Neuron (in vitro differentiated cells): ENCODE results near the gene PIP4P1.
"Not testable (repeated sequence)": the region's sequence is repeated elsewhere in the genome, so short reads cannot be mapped to it uniquely, and the experiment has no call there.

Source experiments
- H2AFZ ChIP-seq: one replicate; pipeline ENCODE4 v1.6.1; 2013; ENCODE audit warnings: low read depth, mild to moderate bottlenecking, inconsistent platforms, low read length, moderate library complexity
- H3K27me3 ChIP-seq: one replicate; pipeline ENCODE4 v1.6.1; 2013; ENCODE audit warnings: low read length; ENCODE audit not compliant: insufficient read depth
- H3K36me3 ChIP-seq: one replicate; pipeline ENCODE4 v1.6.1; 2013; ENCODE audit warnings: low read length; ENCODE audit not compliant: insufficient read depth
- H3K4me1 ChIP-seq: one replicate; pipeline ENCODE4 v1.6.1; 2013; ENCODE audit warnings: low read length; ENCODE audit not compliant: insufficient read depth
- H3K4me3 ChIP-seq: 2 replicates; pipeline ENCODE4 v1.5.1; 2013; ENCODE audit warnings: mild to moderate bottlenecking, low read length, moderate library complexity
- H3K9me3 ChIP-seq: one replicate; pipeline ENCODE4 v1.6.1; 2013; ENCODE audit warnings: low read length

The PIP4P1 gene

GRCh38 chr14:20461225-20462141, at the start of gene PIP4P1:
PIP4P1 (minus strand) TSS chr14:20461434; CDS start chr14:20461325, 109 bp downstream.
- H3K27me3 ChIP-seq = peaks cover 3% of the 10 kb centered on the region
- H3K4me3 ChIP-seq = peak within 1 kb of the TSS; percentile 97
- peaks cover 26% of the 10 kb centered on the region for H3K4me1 ChIP-seq
- H3K36me3 ChIP-seq = peaks cover 36% of the 10 kb centered on the region
- H2AFZ ChIP-seq = no peak within 1 kb of the TSS
- H3K9me3 ChIP-seq = no peaks in the 10 kb centered on the region

GRCh38 chr14:20508367-20508766, 47.1 kb upstream of the PIP4P1 start:
- peaks cover 4% of the 10 kb centered on the region for H3K27me3 ChIP-seq
- no peaks in the 10 kb centered on the region for H3K36me3 ChIP-seq
- H3K9me3 ChIP-seq = no peaks in the 10 kb centered on the region
- H2AFZ ChIP-seq = no peak overlapping the region
- no peaks in the 10 kb centered on the region for H3K4me1 ChIP-seq
- no peak overlapping the region for H3K4me3 ChIP-seq

GRCh38 chr14:20507537-20507936, 46.3 kb upstream of the PIP4P1 start:
- not testable (repeated sequence) for H3K36me3 ChIP-seq, H3K4me1 ChIP-seq, H2AFZ ChIP-seq, H3K4me3 ChIP-seq, H3K27me3 ChIP-seq, H3K9me3 ChIP-seq

- not testable (repeated sequence) for H3K4me3 ChIP-seq, H3K36me3 ChIP-seq, H3K27me3 ChIP-seq, H3K9me3 ChIP-seq, H2AFZ ChIP-seq, H3K4me1 ChIP-seq
These were observed 45.5 kb upstream of the PIP4P1 start for GRCh38 chr14:20506752-20507151.

GRCh38 chr14:20506276-20506675, 45.0 kb upstream of the PIP4P1 start:
- H2AFZ ChIP-seq, H3K4me1 ChIP-seq, H3K36me3 ChIP-seq, H3K9me3 ChIP-seq, H3K27me3 ChIP-seq, H3K4me3 ChIP-seq: not testable (repeated sequence)

- peaks cover 3% of the 10 kb centered on the region for H3K4me1 ChIP-seq
- H3K9me3 ChIP-seq = no peaks in the 10 kb centered on the region
- no peak overlapping the region for H2AFZ ChIP-seq
- no peaks in the 10 kb centered on the region for H3K27me3 ChIP-seq
- H3K36me3 ChIP-seq = no peaks in the 10 kb centered on the region
- H3K4me3 ChIP-seq = no peak overlapping the region
These were observed 42.7 kb upstream of the PIP4P1 start for GRCh38 chr14:20503898-20504297.

- Histone ChIP-seq H2AFZ (no peak overlapping the region), H3K4me3 (no peak overlapping the region), H3K9me3 (no peaks in the 10 kb centered on the region), H3K36me3 (no peaks in the 10 kb centered on the region), H3K4me1 (peaks cover 3% of the 10 kb centered on the region), H3K27me3 (no peaks in the 10 kb centered on the region)
These were observed 40.1 kb upstream of the PIP4P1 start for GRCh38 chr14:20501346-20501745.

DNA sequence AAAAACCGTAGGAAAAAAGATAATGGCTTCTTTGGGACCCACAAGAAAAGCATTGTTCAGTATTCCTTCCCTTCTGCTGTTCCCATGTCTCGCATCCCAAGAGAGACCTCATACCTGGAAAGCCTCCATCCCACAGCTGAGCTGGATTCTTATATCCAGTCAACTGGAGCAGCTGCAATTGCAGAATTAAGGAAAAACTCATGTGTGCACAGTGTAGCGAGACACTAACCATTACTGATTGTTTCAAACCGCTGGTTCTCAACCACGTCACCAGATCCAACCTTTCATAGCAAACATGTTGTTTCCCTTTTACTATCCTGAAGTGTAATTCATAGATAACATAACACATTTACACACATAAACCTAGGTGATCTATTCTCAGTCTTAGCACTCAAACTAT, 38.6 kb upstream of the PIP4P1 start:
- Histone ChIP-seq H3K36me3 (no peaks in the 10 kb centered on the region), H2AFZ (no peak overlapping the region), H3K4me3 (no peak overlapping the region), H3K9me3 (no peaks in the 10 kb centered on the region), H3K4me1 (peaks cover 3% of the 10 kb centered on the region), H3K27me3 (no peaks in the 10 kb centered on the region)

- Histone ChIP-seq H3K36me3 (no peaks in the 10 kb centered on the region), H3K27me3 (no peaks in the 10 kb centered on the region), H3K4me3 (no peak overlapping the region), H3K9me3 (no peaks in the 10 kb centered on the region), H3K4me1 (peaks cover 3% of the 10 kb centered on the region), H2AFZ (peak overlapping the region; percentile 19)
These were observed 37.9 kb upstream of the PIP4P1 start for GRCh38 chr14:20499108-20499507.

DNA sequence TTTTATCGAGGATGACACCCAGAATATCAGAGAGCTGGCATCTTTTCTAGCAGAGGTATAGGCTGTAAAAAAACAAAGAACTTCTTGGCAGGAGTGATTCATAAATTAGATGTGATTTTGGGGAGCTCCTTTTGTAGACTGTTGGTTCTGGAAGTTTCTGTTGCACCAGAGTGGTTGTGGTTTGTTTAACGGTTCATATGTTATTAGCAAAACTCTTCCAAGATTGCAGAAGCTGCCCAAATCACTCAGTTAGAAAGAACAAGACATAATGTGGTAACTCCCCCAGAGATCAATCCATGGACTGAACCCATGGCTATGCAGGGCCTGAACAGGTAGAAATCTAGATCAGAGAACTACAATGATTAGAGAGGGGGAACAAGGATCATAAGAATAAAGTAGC, 37.4 kb upstream of the PIP4P1 start:
- Histone ChIP-seq H3K36me3 (no peaks in the 10 kb centered on the region), H3K4me1 (peaks cover 3% of the 10 kb centered on the region), H3K9me3 (no peaks in the 10 kb centered on the region), H3K4me3 (no peak overlapping the region), H2AFZ (peak overlapping the region; percentile 19), H3K27me3 (no peaks in the 10 kb centered on the region)

DNA sequence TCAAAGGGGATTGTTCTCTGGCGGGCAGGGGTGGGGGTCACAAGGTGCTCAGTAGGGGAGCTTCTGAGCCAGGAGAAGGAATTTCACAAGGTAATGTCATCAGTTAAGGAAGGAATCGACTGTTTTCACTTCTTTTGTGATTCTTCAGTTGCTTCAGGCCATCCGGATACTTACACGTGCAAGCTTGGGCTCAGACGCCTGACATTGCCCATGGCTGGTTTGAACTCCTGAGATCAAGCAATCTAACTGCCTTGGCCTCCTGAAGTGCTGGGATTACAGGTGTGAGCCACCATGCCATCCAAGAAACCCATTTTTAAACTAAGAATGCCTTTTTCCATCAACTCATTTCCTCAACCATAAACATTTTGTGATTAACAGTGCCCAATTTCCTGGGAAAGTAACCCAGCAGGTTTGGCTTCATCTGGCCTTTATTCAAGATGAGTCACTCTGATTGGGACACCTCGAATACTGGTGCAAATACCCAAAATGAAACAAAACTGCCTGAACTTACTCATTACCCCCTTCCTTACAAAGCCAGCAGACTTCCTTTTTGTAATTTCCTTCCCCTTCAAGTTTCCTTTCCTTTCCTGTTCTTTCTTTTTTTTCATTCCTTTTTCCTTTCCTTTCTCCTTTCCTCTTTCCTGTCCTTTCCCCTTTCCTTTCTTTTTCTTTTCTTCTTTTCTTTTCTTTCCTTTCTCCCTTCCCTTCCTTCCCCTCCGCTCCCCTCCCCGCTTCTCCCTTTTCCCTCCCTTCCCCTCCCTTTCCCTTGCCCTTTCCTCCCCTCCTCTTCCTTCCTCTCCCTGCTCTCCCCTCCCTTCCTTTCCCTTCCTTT, 33.9 kb upstream of the PIP4P1 start:
- Histone ChIP-seq H3K27me3 (peaks cover 4% of the 10 kb centered on the region), H3K9me3 (no peaks in the 10 kb centered on the region), H3K4me3 (no peak overlapping the region), H2AFZ (no peak overlapping the region), H3K36me3 (no peaks in the 10 kb centered on the region), H3K4me1 (peaks cover 3% of the 10 kb centered on the region)

DNA sequence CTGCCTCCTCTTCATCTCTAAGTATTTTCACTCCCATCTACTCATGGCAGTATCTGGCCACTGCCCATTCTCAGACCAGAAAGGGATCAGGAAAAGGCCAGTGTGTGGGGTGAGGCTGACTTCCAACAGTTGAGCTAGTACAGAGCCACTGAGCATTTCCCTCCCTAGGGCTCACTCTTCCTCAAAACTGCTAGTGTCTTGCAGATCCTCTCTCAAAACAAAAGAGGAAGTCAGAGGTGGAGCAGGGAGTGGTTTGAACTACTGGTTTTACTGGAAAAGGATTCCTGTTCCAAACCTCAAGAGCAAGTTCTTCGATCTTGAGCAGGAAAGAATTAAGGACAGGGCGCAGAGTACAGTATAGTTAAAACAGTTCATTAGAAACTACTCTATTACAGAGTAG, 32.4 kb upstream of the PIP4P1 start:
- peaks cover 4% of the 10 kb centered on the region for H3K27me3 ChIP-seq
- H3K4me1 ChIP-seq = peaks cover 2% of the 10 kb centered on the region
- no peak overlapping the region for H2AFZ ChIP-seq
- H3K9me3 ChIP-seq = no peaks in the 10 kb centered on the region
- no peak overlapping the region for H3K4me3 ChIP-seq
- H3K36me3 ChIP-seq = no peaks in the 10 kb centered on the region

DNA sequence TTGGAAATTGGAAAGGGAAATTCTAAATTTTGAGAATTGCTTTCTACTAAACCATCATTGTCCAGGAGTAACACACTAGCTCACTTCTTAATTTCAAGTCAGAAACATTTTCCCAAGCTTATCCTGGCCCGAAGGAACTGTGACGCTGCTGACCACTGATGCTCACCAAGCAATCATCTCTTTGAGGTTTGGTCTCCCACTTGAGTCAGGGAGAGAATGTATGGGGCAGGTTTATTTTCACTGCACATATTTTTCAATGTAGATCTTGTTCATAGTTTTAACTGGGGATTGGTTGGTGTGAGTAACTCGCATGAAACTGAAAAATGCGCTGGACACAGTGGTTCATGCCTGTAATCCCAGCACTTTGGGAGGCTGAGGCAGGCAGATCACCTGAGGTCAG, 31.3 kb upstream of the PIP4P1 start:
- H3K4me3 ChIP-seq = no peak overlapping the region
- H3K4me1 ChIP-seq = peaks cover 2% of the 10 kb centered on the region
- H3K36me3 ChIP-seq = no peaks in the 10 kb centered on the region
- peaks cover 4% of the 10 kb centered on the region for H3K27me3 ChIP-seq
- no peak overlapping the region for H2AFZ ChIP-seq
- H3K9me3 ChIP-seq = no peaks in the 10 kb centered on the region
